ENCODE measurements around the gene TGFBR3. TPM values are rescaled to one million over a fixed set of nuclear protein-coding genes. Genes with fewer than 3 reads are reported as not detected.

The TGFBR3 gene
- total and polyA plus RNA-seq, 2 of the 4 experiments (the other 2 are of a cell fraction): 3.0 to 11.3 TPM

DNA sequence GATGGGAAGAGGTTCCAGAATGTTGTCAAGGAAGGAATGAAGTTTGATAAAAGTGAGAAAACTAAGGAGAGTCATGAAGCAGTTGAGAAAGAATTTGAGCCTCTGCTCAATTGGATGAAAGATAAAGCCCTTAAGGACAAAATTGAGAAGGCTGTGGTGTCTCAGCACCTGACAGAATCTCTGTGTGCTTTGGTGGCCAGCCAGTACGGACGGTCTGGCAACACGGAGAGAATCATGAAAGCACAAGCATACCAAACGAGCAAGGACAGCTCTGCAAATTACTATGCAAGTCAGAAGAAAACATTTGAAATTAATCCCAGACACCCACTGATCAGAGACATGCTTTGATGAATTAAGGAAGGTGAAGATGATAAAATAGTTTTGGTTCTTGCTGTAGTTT, 242.5 kb downstream of the TGFBR3 start:
- dilution Hi-C loops (cut with HindIII; ENCODE audit: low sequenced_read_pairs, unreplicated experiment): no loop called here
- in situ Hi-C loops (cut with MboI; ENCODE audit: low sequenced_read_pairs): no loop called here
- Histone ChIP-seq H3K36me3 (ENCODE audit: control insufficient read depth, insufficient read depth, low read length) (no peaks in the 10 kb centered on the region), H3K4me2 (ENCODE audit: low read depth, low read length) (no peak overlapping the region), H3K79me1 (ENCODE audit: low read depth in 1 of 2, low read length in 2 of 2) (no peaks in the 10 kb centered on the region), H3K56ac (ENCODE audit: extremely low read depth, insufficient read depth, low read length) (no peak overlapping the region), H3K14ac (replicated peaks; ENCODE audit: low read depth, low read length) (no peak overlapping the region), H2BK15ac (ENCODE audit: low read depth, low read length) (no peak overlapping the region), H4K5ac (ENCODE audit: low read depth, low read length) (no peak overlapping the region), H3K4me3 (ENCODE audit: insufficient read depth, low read depth, low read length) (no peak overlapping the region), H3K9ac (ENCODE audit: low read depth, low read length) (no peak overlapping the region), H4K8ac (ENCODE audit: low read depth in 2 of 2, low read length in 2 of 2) (no peak overlapping the region), H3K18ac (ENCODE audit: low read depth, low read length) (no peak overlapping the region), H3K27me3 (ENCODE audit: control insufficient read depth, insufficient read depth, low read length) (no peaks in the 10 kb centered on the region; the same call in none of the 2 replicates), H3K27ac (ENCODE audit: insufficient read depth, low read length) (no peak overlapping the region), H4K91ac (ENCODE audit: insufficient read depth, low read depth, low read length) (no peak overlapping the region), H3K9me3 (ENCODE audit: control insufficient read depth, insufficient read depth, low read length) (no peaks in the 10 kb centered on the region), H2BK20ac (ENCODE audit: low read depth, low read length) (no peak overlapping the region), H3K9me1 (ENCODE audit: insufficient read depth, low read length) (no peaks in the 10 kb centered on the region), H2AFZ (replicated peaks; ENCODE audit: low read length, poor library complexity) (no peak overlapping the region), H4K20me1 (ENCODE audit: insufficient read depth, low read length) (no peaks in the 10 kb centered on the region), H2BK5ac (ENCODE audit: low read depth, low read length, poor library complexity, severe bottlenecking) (no peak overlapping the region), H2AK5ac (ENCODE audit: low read depth, low read length) (no peak overlapping the region), H3K4ac (ENCODE audit: low read depth, low read length) (no peak overlapping the region), H2BK120ac (ENCODE audit: low read depth, low read length) (no peak overlapping the region), H2AK9ac (replicated peaks; ENCODE audit: low read depth, low read length, poor library complexity) (no peak overlapping the region), H3K4me1 (ENCODE audit: control insufficient read depth, insufficient read depth, low read length) (peaks cover 2% of the 10 kb centered on the region; the same call in 1 of the 2 replicates), H3K23ac (ENCODE audit: low read depth, low read length) (no peak overlapping the region)
- ATAC-seq (ENCODE audit: low read depth) (no peak), DNase-seq (no peak)
- CTCF ChIA-PET: no interaction called here
- intact Hi-C loops (cut with micrococcal nuclease): no loop called here
- no TSS peak for BruUV-seq (replicated peaks)
- TF ChIP-seq, protein P1, sequence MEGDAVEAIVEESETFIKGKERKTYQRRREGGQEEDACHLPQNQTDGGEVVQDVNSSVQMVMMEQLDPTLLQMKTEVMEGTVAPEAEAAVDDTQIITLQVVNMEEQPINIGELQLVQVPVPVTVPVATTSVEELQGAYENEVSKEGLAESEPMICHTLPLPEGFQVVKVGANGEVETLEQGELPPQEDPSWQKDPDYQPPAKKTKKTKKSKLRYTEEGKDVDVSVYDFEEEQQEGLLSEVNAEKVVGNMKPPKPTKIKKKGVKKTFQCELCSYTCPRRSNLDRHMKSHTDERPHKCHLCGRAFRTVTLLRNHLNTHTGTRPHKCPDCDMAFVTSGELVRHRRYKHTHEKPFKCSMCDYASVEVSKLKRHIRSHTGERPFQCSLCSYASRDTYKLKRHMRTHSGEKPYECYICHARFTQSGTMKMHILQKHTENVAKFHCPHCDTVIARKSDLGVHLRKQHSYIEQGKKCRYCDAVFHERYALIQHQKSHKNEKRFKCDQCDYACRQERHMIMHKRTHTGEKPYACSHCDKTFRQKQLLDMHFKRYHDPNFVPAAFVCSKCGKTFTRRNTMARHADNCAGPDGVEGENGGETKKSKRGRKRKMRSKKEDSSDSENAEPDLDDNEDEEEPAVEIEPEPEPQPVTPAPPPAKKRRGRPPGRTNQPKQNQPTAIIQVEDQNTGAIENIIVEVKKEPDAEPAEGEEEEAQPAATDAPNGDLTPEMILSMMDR (conservative IDR thresholded peaks at IDR 0.05; ENCODE audit: low read depth, low read length): no peak
- no peak for TF ChIP-seq MAZ (IDR thresholded peaks at IDR 0.05; ENCODE audit: borderline replicate concordance, low read depth, low read length)
- no CpG with 5 or more reads among the region's 4 CpGs for WGBS, 2 experiments (ENCODE audit: extremely low coverage in 2 of 2, insufficient read length in 1 of 2)
- POLR2A ChIA-PET (ENCODE audit: unreplicated experiment): no interaction called here
